AG10803 (cell line): ENCODE results near the gene ATF6B.

Source experiments
- DNase-seq: peaks from one replicate; pipeline ENCODE4 v3.0.0; 2010; ENCODE audit warnings: low read depth
- H3K4me3 ChIP-seq: 2 replicates; pipeline ENCODE4 v1.5.1; 2011; ENCODE audit warnings: mild to moderate bottlenecking, low read length, control low read depth
- CTCF ChIP-seq: conservative IDR thresholded peaks from 2 replicates; pipeline ENCODE4 v1.5.1; 2011; ENCODE audit warnings: mild to moderate bottlenecking, low read length, control low read depth, inconsistent platforms

Gene ATF6B

GRCh38 chr6:32089082-32089828, 38.8 kb downstream of the ATF6B start:
- TF ChIP-seq CTCF, result no peak
- DNase-seq, result no peak
- no peak overlapping the region for H3K4me3 ChIP-seq

- TF ChIP-seq CTCF, result no peak
- DNase-seq, result no peak
- no peak overlapping the region for H3K4me3 ChIP-seq
These were observed 39.5 kb downstream of the ATF6B start for GRCh38 chr6:32088487-32089049.

- TF ChIP-seq CTCF, result peak; percentile 10; the same call in 1 of the 2 replicates
- H3K4me3 ChIP-seq, result no peak overlapping the region
- DNase-seq, result peak; percentile 27
These were observed 40.2 kb downstream of the ATF6B start for GRCh38 chr6:32087574-32088486.

GRCh38 chr6:32086661-32087573, 41.1 kb downstream of the ATF6B start:
- no peak for TF ChIP-seq CTCF
- peak; percentile 83 for DNase-seq
- no peak overlapping the region for H3K4me3 ChIP-seq

- H3K4me3 ChIP-seq, result no peak overlapping the region
- no peak for TF ChIP-seq CTCF
- no peak for DNase-seq
These were observed 42.1 kb downstream of the ATF6B start for GRCh38 chr6:32085759-32086459.

- H3K4me3 ChIP-seq, result no peak overlapping the region
- no peak for TF ChIP-seq CTCF
- no peak for DNase-seq
These were observed 43.3 kb downstream of the ATF6B start for GRCh38 chr6:32084780-32085179.
